AML-193 (cell line): ENCODE measurements around the gene CNDP1.
"Not testable (repeated sequence)": the region's sequence is repeated elsewhere in the genome, so short reads cannot be mapped to it uniquely, and the experiment has no call there.

Experiments
- DNase-seq, 2 experiments: peaks; one replicate each; lab custom pipeline; 2025; lab: John Stamatoyannopoulos, UW

The CNDP1 gene

GRCh38 chr18:74546007-74546406, 11.7 kb downstream of the CNDP1 start:
- DNase-seq, result no peak

- DNase-seq, result no peak
These were observed 12.6 kb downstream of the CNDP1 start for GRCh38 chr18:74546751-74547530.

- DNase-seq, result no peak
These were observed 13.6 kb downstream of the CNDP1 start for GRCh38 chr18:74547860-74548259.

- no peak for DNase-seq
These were observed 15.3 kb downstream of the CNDP1 start for GRCh38 chr18:74549591-74550104.

GRCh38 chr18:74550886-74551285, 16.6 kb downstream of the CNDP1 start:
- DNase-seq, result no peak

GRCh38 chr18:74551452-74551851, 17.2 kb downstream of the CNDP1 start:
- no peak for DNase-seq

- DNase-seq, result peak; percentile 77 to 78
These were observed 17.7 kb downstream of the CNDP1 start for GRCh38 chr18:74551936-74552555.

GRCh38 chr18:74556126-74556525, 21.8 kb downstream of the CNDP1 start:
- no peak for DNase-seq

- no peak for DNase-seq
These were observed 23.8 kb downstream of the CNDP1 start for GRCh38 chr18:74558096-74558495.

- no peak for DNase-seq
These were observed 27.9 kb downstream of the CNDP1 start for GRCh38 chr18:74562131-74562730.

GRCh38 chr18:74562775-74563174, 28.5 kb downstream of the CNDP1 start:
- no peak for DNase-seq

- DNase-seq, result no peak
These were observed 29.7 kb downstream of the CNDP1 start for GRCh38 chr18:74563999-74564398.

GRCh38 chr18:74565164-74565563, 30.9 kb downstream of the CNDP1 start:
- not testable (repeated sequence) for DNase-seq

GRCh38 chr18:74565993-74566392, 31.7 kb downstream of the CNDP1 start:
- not testable (repeated sequence) for DNase-seq

- DNase-seq, result peak; percentile 48 to 56
These were observed 33.5 kb downstream of the CNDP1 start for GRCh38 chr18:74567822-74568221.

- no peak for DNase-seq
These were observed 35.1 kb downstream of the CNDP1 start for GRCh38 chr18:74569401-74569800.

- DNase-seq, result no peak
These were observed 36.0 kb downstream of the CNDP1 start for GRCh38 chr18:74570266-74570665.

- no peak for DNase-seq
These were observed 37.8 kb downstream of the CNDP1 start for GRCh38 chr18:74571895-74572680.

- DNase-seq, result no peak
These were observed 38.8 kb downstream of the CNDP1 start for GRCh38 chr18:74573053-74573452.

GRCh38 chr18:74574916-74575315, 40.6 kb downstream of the CNDP1 start:
- DNase-seq, result no peak

- DNase-seq, result no peak
These were observed 42.7 kb downstream of the CNDP1 start for GRCh38 chr18:74577019-74577418.

- no peak for DNase-seq
These were observed 45.3 kb downstream of the CNDP1 start for GRCh38 chr18:74579496-74580065.
